Stimulated activated naive CD8-positive, alpha-beta T cell treated with anti-CD3 and anti-CD28 coated beads, Interleukin-15, Interleukin-2, amounts not matched to agents 100 ng/mL and 50 ng/mL, for 24 hours (primary cell): Measurements from ENCODE around the gene RXRG.
"Not testable (repeated sequence)": the region's sequence is repeated elsewhere in the genome, so short reads cannot be mapped to it uniquely, and the experiment has no call there.

Experiments used
- H3K27ac Mint-ChIP-seq: one replicate; pipeline ENCODE4 v1.8.0; 2021; ENCODE audit warnings: mild to moderate bottlenecking, mixed read lengths
- H3K27me3 Mint-ChIP-seq: one replicate; pipeline ENCODE4 v1.8.0; 2021; ENCODE audit warnings: mixed read lengths
- H3K36me3 Mint-ChIP-seq: one replicate; pipeline ENCODE4 v1.8.0; 2021; ENCODE audit warnings: low read depth, mixed read lengths
- H3K4me1 Mint-ChIP-seq: one replicate; pipeline ENCODE4 v1.8.0; 2021; ENCODE audit warnings: low read depth, mixed read lengths
- H3K4me3 Mint-ChIP-seq: one replicate; pipeline ENCODE4 v1.8.0; 2021; ENCODE audit warnings: mild to moderate bottlenecking, mixed read lengths
- H3K9me3 Mint-ChIP-seq: one replicate; pipeline ENCODE4 v1.8.0; 2021; ENCODE audit warnings: mixed read lengths

RXRG gene

GRCh38 chr1:165459683-165460082 lies 14.8 kb upstream of the RXRG start:
- H3K27ac Mint-ChIP-seq, H3K9me3 Mint-ChIP-seq, H3K36me3 Mint-ChIP-seq, H3K4me3 Mint-ChIP-seq, H3K4me1 Mint-ChIP-seq: not testable (repeated sequence)
- peaks cover 31% of the 10 kb centered on the region for H3K27me3 Mint-ChIP-seq

GRCh38 chr1:165456861-165457260 lies 11.9 kb upstream of the RXRG start:
- Mint-ChIP-seq H3K9me3 (no peaks in the 10 kb centered on the region), H3K27ac (no peak overlapping the region), H3K4me3 (no peak overlapping the region), H3K4me1 (no peaks in the 10 kb centered on the region), H3K36me3 (no peaks in the 10 kb centered on the region), H3K27me3 (peaks cover 31% of the 10 kb centered on the region)

- Mint-ChIP-seq H3K4me3 (no peak overlapping the region), H3K4me1 (no peaks in the 10 kb centered on the region), H3K36me3 (no peaks in the 10 kb centered on the region), H3K27me3 (peaks cover 31% of the 10 kb centered on the region), H3K27ac (no peak overlapping the region), H3K9me3 (no peaks in the 10 kb centered on the region)
Observed at GRCh38 chr1:165456114-165456513, 11.2 kb upstream of the RXRG start.

GRCh38 chr1:165455111-165455510 lies 10.2 kb upstream of the RXRG start:
- Mint-ChIP-seq H3K27me3 (peaks cover 36% of the 10 kb centered on the region), H3K27ac (no peak overlapping the region), H3K4me3 (no peak overlapping the region), H3K4me1 (no peaks in the 10 kb centered on the region), H3K36me3 (no peaks in the 10 kb centered on the region), H3K9me3 (no peaks in the 10 kb centered on the region)

GRCh38 chr1:165454091-165454610 lies 9.2 kb upstream of the RXRG start:
- H3K9me3 Mint-ChIP-seq = no peaks in the 10 kb centered on the region
- no peak overlapping the region for H3K27ac Mint-ChIP-seq
- peaks cover 35% of the 10 kb centered on the region for H3K27me3 Mint-ChIP-seq
- no peaks in the 10 kb centered on the region for H3K4me1 Mint-ChIP-seq
- H3K4me3 Mint-ChIP-seq = no peak overlapping the region
- no peaks in the 10 kb centered on the region for H3K36me3 Mint-ChIP-seq

- H3K27ac Mint-ChIP-seq = no peak overlapping the region
- H3K4me3 Mint-ChIP-seq = no peak overlapping the region
- peaks cover 39% of the 10 kb centered on the region for H3K27me3 Mint-ChIP-seq
- H3K36me3 Mint-ChIP-seq = no peaks in the 10 kb centered on the region
- H3K9me3 Mint-ChIP-seq = no peaks in the 10 kb centered on the region
- H3K4me1 Mint-ChIP-seq = no peaks in the 10 kb centered on the region
Observed at GRCh38 chr1:165452336-165453130, 7.6 kb upstream of the RXRG start.

- peaks cover 44% of the 10 kb centered on the region for H3K27me3 Mint-ChIP-seq
- no peaks in the 10 kb centered on the region for H3K4me1 Mint-ChIP-seq
- H3K36me3 Mint-ChIP-seq = no peaks in the 10 kb centered on the region
- H3K4me3 Mint-ChIP-seq = no peak overlapping the region
- H3K27ac Mint-ChIP-seq = no peak overlapping the region
- no peaks in the 10 kb centered on the region for H3K9me3 Mint-ChIP-seq
Observed at GRCh38 chr1:165451691-165452090, 6.8 kb upstream of the RXRG start.

- Mint-ChIP-seq H3K27ac (no peak overlapping the region), H3K4me1 (no peaks in the 10 kb centered on the region), H3K9me3 (no peaks in the 10 kb centered on the region), H3K36me3 (no peaks in the 10 kb centered on the region), H3K4me3 (no peak overlapping the region), H3K27me3 (peaks cover 38% of the 10 kb centered on the region)
Observed at GRCh38 chr1:165449131-165449530, 4.2 kb upstream of the RXRG start.

- Mint-ChIP-seq H3K4me1 (no peaks in the 10 kb centered on the region), H3K36me3 (no peaks in the 10 kb centered on the region), H3K9me3 (no peaks in the 10 kb centered on the region), H3K27me3 (peaks cover 49% of the 10 kb centered on the region), H3K4me3 (no peak overlapping the region), H3K27ac (no peak overlapping the region)
Observed at GRCh38 chr1:165445388-165445787, 462 bp upstream of the RXRG start.

GRCh38 chr1:165443539-165444311 lies 1.2 kb downstream of the RXRG start:
- H3K27me3 Mint-ChIP-seq = peaks cover 44% of the 10 kb centered on the region
- H3K4me1 Mint-ChIP-seq = no peaks in the 10 kb centered on the region

GRCh38 chr1:165442653-165443052 lies 2.3 kb downstream of the RXRG start:
- peaks cover 39% of the 10 kb centered on the region for H3K27me3 Mint-ChIP-seq
- no peaks in the 10 kb centered on the region for H3K9me3 Mint-ChIP-seq
- no peak overlapping the region for H3K27ac Mint-ChIP-seq
- no peaks in the 10 kb centered on the region for H3K4me1 Mint-ChIP-seq
- H3K36me3 Mint-ChIP-seq = no peaks in the 10 kb centered on the region
- H3K4me3 Mint-ChIP-seq = no peak overlapping the region

More at GRCh38 chr1:165443539-165444311, 1.2 kb downstream of the RXRG start:
- H3K27ac Mint-ChIP-seq = no peak overlapping the region
- H3K9me3 Mint-ChIP-seq = no peaks in the 10 kb centered on the region
- H3K4me3 Mint-ChIP-seq = no peak overlapping the region
- H3K36me3 Mint-ChIP-seq = no peaks in the 10 kb centered on the region

GRCh38 chr1:165442053-165442452 lies 2.9 kb downstream of the RXRG start:
- no peaks in the 10 kb centered on the region for H3K9me3 Mint-ChIP-seq
- no peaks in the 10 kb centered on the region for H3K4me1 Mint-ChIP-seq
- no peaks in the 10 kb centered on the region for H3K36me3 Mint-ChIP-seq
- H3K4me3 Mint-ChIP-seq = no peak overlapping the region
- H3K27me3 Mint-ChIP-seq = peaks cover 37% of the 10 kb centered on the region
- H3K27ac Mint-ChIP-seq = no peak overlapping the region

GRCh38 chr1:165441166-165441880 lies 3.6 kb downstream of the RXRG start:
- peaks cover 37% of the 10 kb centered on the region for H3K27me3 Mint-ChIP-seq
- H3K36me3 Mint-ChIP-seq = no peaks in the 10 kb centered on the region
- no peak overlapping the region for H3K27ac Mint-ChIP-seq
- H3K4me1 Mint-ChIP-seq = no peaks in the 10 kb centered on the region
- no peaks in the 10 kb centered on the region for H3K9me3 Mint-ChIP-seq
- H3K4me3 Mint-ChIP-seq = no peak overlapping the region

GRCh38 chr1:165439330-165439729 lies 5.6 kb downstream of the RXRG start:
- no peaks in the 10 kb centered on the region for H3K4me1 Mint-ChIP-seq
- H3K27ac Mint-ChIP-seq = no peak overlapping the region
- no peaks in the 10 kb centered on the region for H3K9me3 Mint-ChIP-seq
- H3K27me3 Mint-ChIP-seq = peaks cover 41% of the 10 kb centered on the region
- H3K36me3 Mint-ChIP-seq = no peaks in the 10 kb centered on the region
- no peak overlapping the region for H3K4me3 Mint-ChIP-seq

GRCh38 chr1:165436994-165437393 lies 7.9 kb downstream of the RXRG start:
- Mint-ChIP-seq H3K4me3 (no peak overlapping the region), H3K36me3 (no peaks in the 10 kb centered on the region), H3K9me3 (no peaks in the 10 kb centered on the region), H3K27ac (no peak overlapping the region), H3K4me1 (no peaks in the 10 kb centered on the region), H3K27me3 (peaks cover 36% of the 10 kb centered on the region)
